Fibroblast of pulmonary artery (primary cell): ENCODE results near the gene HENMT1.

Experiments
- DNase-seq: peaks from one replicate; pipeline ENCODE4 v3.0.0-alpha.2; 2010; ENCODE audit warnings: low read depth
- H3K4me3 ChIP-seq: replicated peaks from 2 replicates; pipeline ENCODE4 v1.5.1; 2011; ENCODE audit warnings: low read depth, mild to moderate bottlenecking, control low read depth, low read length, moderate library complexity
- CTCF ChIP-seq: IDR thresholded peaks from 2 replicates; pipeline ENCODE4 v1.5.1; 2011; ENCODE audit warnings: mild to moderate bottlenecking, control low read depth, low read length, inconsistent platforms; ENCODE audit errors: missing control alignments

HENMT1 gene

GRCh38 chr1:108611984-108612383 lies 48.9 kb downstream of the HENMT1 start:
- no peak overlapping the region for H3K4me3 ChIP-seq
- TF ChIP-seq CTCF, result no peak
- no peak for DNase-seq

GRCh38 chr1:108610073-108610472 lies 50.8 kb downstream of the HENMT1 start:
- DNase-seq, result peak; percentile 29
- TF ChIP-seq CTCF, result no peak
- H3K4me3 ChIP-seq, result no peak overlapping the region

- no peak for TF ChIP-seq CTCF
- no peak for DNase-seq
- no peak overlapping the region for H3K4me3 ChIP-seq
Measured at GRCh38 chr1:108609483-108610049, 51.3 kb downstream of the HENMT1 start.

- DNase-seq, result no peak
- no peak overlapping the region for H3K4me3 ChIP-seq
- no peak for TF ChIP-seq CTCF
Measured at GRCh38 chr1:108606478-108606877, 54.4 kb downstream of the HENMT1 start.

GRCh38 chr1:108605633-108606032 lies 55.3 kb downstream of the HENMT1 start:
- no peak for DNase-seq

GRCh38 chr1:108601708-108602410 lies 59.0 kb downstream of the HENMT1 start:
- H3K4me3 ChIP-seq, result no peak overlapping the region
- no peak for TF ChIP-seq CTCF
- DNase-seq, result no peak

More at GRCh38 chr1:108605633-108606032, 55.3 kb downstream of the HENMT1 start:
- H3K4me3 ChIP-seq, result no peak overlapping the region
- TF ChIP-seq CTCF, result no peak

- no peak overlapping the region for H3K4me3 ChIP-seq
- TF ChIP-seq CTCF, result no peak
- DNase-seq, result no peak
Measured at GRCh38 chr1:108600504-108600903, 60.4 kb downstream of the HENMT1 start.
